Glomerular endothelial cell (primary cell): ENCODE measurements around the gene KBTBD2. TPM values are rescaled to one million over a fixed set of nuclear protein-coding genes. Genes with fewer than 3 reads are reported as not detected.
"Not testable (repeated sequence)": the region's sequence is repeated elsewhere in the genome, so short reads cannot be mapped to it uniquely, and the experiment has no call there.

ENCODE experiments used
- DNase-seq: peaks from one replicate; pipeline ENCODE4 v3.0.0-alpha.2; 2011; ENCODE audit warnings: low read depth, low spot score; ENCODE audit errors: extremely low read depth
- total RNA-seq: library from RNA; depleted of rRNA; stranded (reverse); fragments of >200 nt; gene quantifications from 2 replicates; pipeline ENCODE4 v1.2.3, GENCODE V29; 2015

Gene KBTBD2
- total RNA-seq, 1 donor from 2014 or later, result 38.4 TPM

GRCh38 chr7:32857063-32857462, 34.5 kb downstream of the KBTBD2 start:
- not testable (repeated sequence) for DNase-seq

DNA sequence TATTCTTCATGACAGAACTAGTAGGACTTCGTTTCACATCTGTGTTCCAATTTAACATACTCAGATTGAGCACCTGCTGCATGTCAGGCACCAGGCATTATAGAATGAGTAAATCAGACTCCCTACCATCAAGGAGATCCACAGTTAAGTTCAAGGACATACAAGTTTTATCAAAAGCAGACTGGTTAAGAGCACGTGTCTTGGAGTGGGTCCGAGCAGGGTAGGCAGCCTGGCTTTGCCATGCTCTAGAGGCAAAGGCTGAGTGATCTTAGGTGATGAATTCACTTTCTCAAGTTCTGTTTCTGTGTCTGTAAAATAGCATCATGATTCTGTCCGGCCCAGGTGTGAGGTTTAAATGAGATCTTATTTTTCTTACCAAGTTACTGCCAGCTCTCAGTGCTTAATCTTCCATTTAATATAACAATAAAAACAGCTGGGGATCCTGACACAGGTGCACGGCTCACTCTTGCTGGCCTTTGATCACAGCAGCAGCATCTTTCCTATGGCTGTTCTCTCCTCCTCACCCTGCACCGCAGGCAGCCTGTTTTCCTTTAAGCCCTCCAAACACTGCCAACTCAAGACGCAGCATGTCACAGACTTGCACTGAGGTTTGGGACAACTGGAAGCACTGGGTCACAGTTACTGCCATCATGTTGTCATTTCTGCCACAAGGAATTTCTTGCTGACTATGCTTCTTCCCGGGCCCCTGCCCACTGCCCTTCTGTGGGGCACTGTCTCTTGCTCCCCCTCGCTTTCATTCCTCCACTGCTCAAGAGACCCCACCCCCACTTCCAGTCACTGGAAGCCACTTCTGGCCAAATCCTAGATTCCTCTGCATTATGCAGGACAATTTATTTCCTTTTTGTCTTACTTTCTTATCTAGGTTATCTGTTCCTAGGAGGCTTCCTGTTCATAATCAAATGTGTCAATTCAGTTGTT, 35.5 kb downstream of the KBTBD2 start:
- DNase-seq, result not testable (repeated sequence)

- DNase-seq, result not testable (repeated sequence)
Observed at GRCh38 chr7:32850654-32851053, 40.9 kb downstream of the KBTBD2 start.

DNA sequence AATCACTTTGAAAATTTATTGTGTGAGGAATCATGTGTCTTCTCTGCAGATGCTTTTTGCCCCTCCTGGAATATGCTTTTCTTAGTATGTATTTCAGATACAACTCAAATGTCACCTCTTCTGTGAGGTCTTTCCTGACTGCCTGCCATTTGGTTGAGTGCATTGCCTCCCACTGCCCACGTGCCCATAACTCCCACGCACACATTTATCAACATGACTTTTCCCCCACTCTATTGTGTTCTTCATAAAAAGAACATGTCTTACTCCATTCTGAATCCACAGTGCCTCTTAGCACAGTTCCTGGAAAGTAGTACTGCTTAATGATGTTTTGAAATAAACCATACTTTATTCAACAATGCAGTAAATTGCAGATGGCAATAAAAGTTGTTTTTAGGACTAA, 42.9 kb downstream of the KBTBD2 start:
- DNase-seq, result not testable (repeated sequence)

DNA sequence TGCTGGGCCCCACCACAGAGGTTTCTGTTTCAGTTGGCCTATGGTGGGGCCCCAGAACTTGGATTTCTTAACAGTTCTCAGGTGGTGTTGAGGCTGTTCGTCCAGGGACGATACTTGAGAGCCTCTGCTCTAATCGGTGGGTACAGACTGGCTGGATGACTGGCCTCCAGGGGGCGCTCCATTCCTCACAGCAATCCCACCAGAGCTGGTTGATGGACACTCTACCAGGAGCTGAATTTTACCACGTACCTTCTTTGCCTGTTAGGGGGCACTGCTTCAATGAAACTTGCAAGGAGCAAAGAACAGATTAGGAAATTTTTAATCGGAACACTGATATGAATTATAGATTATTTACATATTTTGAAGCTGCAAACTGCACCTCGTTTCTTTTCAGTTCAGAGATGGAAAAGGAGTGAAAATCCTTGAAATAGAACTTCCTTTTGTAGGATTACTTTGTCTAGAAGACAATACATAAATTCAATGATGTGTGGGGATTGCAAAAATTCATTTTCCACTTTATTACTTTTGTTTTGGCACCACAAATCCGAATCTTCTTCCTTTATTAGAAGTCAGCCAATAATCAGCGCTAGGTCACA, 44.8 kb downstream of the KBTBD2 start:
- DNase-seq, result peak; percentile 67

GRCh38 chr7:32844748-32845147, 46.8 kb downstream of the KBTBD2 start:
- not testable (repeated sequence) for DNase-seq

GRCh38 chr7:32843763-32844162, 47.8 kb downstream of the KBTBD2 start:
- DNase-seq, result not testable (repeated sequence)

DNA sequence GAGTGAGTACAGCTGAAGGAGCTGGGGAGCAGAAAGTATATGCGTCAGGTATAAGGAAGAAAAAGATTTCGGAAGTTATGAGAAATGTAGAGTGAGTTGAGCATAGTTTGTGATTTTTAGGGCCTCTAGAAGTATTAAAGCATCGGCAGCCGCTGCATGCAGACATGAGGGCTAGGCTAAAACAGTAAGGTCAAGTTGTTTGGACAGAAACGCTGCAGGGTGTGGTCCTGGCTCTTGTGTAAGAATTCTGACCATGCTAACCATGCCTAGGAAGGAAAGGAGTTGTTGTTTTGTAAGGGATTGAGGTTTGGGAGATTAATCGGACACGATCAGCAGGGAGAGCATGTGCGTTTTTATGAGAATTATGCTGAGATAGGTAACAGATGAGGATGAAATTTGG, 51.7 kb downstream of the KBTBD2 start:
- not testable (repeated sequence) for DNase-seq

- DNase-seq, result not testable (repeated sequence)
Observed at GRCh38 chr7:32828996-32829752, 62.4 kb downstream of the KBTBD2 start.

Other genes with a start within 250 kb of the KBTBD2 start
- 196 and 264 TPM in 2 replicates for gene FKBP9, start 65.7 kb upstream of the KBTBD2 start, total RNA-seq
- 11.1 and 18.8 TPM in 2 replicates for gene NT5C3A, start 171.0 kb upstream of the KBTBD2 start, total RNA-seq
- gene RP9, start 217.6 kb upstream of the KBTBD2 start, total RNA-seq, result 10.2 and 17.5 TPM in 2 replicates
- 15.2 and 17.4 TPM in 2 replicates for gene BBS9, start 237.8 kb upstream of the KBTBD2 start, total RNA-seq